ENCODE results near the gene LYST.

- TF ChIP-seq, protein P1, sequence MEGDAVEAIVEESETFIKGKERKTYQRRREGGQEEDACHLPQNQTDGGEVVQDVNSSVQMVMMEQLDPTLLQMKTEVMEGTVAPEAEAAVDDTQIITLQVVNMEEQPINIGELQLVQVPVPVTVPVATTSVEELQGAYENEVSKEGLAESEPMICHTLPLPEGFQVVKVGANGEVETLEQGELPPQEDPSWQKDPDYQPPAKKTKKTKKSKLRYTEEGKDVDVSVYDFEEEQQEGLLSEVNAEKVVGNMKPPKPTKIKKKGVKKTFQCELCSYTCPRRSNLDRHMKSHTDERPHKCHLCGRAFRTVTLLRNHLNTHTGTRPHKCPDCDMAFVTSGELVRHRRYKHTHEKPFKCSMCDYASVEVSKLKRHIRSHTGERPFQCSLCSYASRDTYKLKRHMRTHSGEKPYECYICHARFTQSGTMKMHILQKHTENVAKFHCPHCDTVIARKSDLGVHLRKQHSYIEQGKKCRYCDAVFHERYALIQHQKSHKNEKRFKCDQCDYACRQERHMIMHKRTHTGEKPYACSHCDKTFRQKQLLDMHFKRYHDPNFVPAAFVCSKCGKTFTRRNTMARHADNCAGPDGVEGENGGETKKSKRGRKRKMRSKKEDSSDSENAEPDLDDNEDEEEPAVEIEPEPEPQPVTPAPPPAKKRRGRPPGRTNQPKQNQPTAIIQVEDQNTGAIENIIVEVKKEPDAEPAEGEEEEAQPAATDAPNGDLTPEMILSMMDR (IDR thresholded peaks at IDR 0.05; ENCODE audit: insufficient read depth, low read length), result no peak
- TF ChIP-seq POLR2AphosphoS5 (IDR thresholded peaks at IDR 0.05; ENCODE audit: low read depth) (no peak), REST (IDR thresholded peaks at IDR 0.05; ENCODE audit: insufficient replicate concordance, low read depth) (no peak), GABPA (IDR thresholded peaks at IDR 0.05; ENCODE audit: low read depth) (no peak)
Observed at GRCh38 chr1:235874261-235874660, 7.6 kb upstream of the LYST start.
